Measurements from ENCODE around the gene PTGES2.

PTGES2 gene

DNA sequence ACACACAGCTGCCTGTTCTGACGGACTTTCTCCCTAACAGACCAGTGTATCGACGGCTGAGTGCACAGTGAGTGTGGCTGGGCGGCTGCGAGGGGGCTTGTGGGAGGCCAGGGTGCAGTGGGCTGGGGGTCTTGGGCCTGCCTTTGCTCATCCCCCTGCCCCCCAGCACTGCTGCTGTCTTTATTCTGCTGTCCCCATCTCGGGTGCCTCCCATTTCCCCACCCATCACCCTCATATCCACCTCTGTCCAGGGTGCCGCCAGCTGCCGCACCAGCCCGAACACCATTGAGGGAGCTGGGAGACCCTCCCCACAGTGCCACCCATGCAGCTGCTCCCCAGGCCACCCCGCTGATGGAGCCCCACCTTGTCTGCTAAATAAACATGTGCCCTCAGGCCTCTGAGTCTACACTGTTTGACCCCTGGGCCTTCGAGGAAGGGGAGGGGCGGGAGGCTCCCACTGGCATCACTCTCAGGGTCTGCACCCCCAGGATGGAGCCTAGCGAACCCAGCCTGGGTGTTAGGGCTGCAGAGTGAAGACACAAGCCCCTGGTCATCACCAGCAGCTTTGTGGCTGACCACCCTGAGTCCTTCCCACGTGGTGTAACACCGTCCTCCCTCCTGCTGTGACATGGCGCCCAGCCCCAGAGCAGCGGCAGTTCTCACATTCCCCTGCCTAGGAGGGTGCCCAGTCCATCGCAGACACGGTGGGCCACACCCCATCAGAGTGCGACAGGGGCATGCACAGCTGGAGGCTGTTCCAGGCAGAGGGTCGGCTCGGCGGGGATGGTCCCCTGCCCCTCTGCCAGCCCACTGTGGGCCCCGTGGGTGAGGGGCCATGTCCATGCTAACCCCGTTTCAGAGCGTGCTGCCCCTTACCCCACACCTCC is 25.8 kb upstream of the PTGES2 start:
- DNase-seq, result no peak

- no peak for DNase-seq
These were observed 24.9 kb upstream of the PTGES2 start for GRCh38 chr9:128152133-128153059.

DNA sequence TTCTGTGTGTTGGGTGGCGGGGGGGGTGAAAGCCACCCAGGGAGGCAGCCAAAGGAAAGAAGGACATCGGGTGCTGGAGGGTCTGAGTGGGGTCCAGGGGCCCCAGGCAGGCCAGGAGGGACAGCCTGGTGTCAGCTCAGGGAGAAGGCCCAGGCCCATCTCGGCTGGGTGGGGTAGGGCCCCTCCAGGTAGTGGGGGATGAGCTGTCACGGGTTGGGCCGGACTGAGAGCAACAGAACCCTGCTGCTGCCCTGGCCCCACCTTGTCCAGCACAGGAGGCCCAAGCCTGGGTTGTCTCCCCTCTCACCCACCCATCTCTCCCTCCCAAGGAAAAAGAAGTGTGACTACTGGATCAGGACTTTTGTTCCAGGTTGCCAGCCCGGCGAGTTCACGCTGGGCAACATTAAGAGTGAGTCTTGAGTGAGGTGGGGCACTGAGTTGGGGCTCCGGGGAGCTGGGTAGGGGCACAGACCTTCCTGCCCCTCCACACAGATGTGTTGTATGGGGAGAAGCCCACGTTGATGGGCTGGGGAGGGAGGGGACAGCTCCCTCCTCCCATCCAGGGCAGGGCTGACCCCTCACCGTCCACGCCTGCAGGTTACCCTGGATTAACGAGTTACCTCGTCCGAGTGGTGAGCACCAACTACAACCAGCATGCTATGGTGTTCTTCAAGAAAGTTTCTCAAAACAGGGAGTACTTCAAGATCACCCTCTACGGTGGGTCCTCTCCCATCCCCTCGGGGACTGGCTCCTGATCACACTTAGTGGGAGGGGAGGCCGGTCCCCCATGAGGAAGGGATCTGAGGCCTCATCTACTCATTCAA is 24.0 kb upstream of the PTGES2 start:
- no peak for DNase-seq

DNA sequence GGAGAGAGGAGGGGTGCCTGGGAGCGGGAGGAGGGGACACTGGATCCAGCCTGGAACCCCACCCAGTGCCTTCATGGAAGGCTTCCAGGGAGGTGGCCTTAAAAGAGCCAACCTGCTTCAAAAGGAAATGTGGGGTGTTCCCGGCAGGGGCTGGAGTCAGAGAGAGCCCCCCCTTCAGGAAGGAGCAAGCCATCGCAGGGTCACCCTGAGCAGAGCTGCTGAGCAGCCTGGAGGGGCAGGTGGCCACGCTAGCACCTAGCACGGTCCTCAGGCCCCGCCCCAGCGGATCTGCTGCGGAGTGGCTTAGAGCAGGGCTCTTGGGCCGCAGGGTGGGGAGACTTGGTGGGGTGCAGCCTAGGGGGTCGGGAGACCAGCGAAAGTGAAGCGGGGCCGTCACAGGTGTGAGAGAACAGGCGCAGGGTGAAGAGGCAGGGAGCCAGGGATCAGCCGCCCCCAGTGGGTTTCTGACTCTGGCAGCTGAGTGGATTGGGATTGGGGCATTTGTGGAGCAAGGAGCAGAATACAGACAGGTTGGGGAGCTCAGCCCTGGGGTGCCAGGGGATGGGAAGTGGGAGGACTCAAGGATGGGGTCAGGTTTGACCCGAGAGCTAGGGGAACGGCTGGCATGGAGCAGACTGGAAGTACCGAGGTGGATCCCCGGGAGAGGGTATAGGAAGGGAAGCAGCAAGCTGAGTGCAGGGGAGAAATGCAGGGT is 23.2 kb upstream of the PTGES2 start:
- DNase-seq, result no peak

GRCh38 chr9:128149951-128150593 is 22.5 kb upstream of the PTGES2 start:
- DNase-seq, result no peak

DNA sequence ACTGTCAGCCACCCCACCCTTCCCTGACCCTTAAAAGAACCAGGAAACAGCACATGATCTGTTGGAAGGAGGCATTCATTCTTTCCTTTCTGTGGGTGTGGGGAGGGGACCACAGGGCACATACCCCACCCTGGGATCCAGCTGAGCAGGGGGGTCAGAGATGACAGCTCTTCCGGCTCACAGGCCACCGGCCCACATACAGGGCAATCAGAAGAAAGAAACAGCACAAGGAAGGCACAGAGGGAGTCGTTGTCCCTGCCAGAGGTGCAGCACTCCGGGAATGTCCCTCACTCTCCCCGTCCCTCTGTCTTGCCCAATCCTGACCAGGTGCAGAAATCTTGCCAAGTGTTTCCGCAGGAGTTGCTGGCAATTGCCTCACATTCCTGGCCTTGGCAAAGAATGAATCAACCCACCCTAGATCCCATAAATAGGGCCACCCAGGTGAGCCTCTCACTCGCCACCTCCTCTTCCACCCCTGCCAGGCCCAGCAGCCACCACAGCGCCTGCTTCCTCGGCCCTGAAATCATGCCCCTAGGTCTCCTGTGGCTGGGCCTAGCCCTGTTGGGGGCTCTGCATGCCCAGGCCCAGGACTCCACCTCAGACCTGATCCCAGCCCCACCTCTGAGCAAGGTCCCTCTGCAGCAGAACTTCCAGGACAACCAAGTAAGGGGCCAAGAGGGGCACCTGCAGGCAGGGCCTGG is 21.6 kb upstream of the PTGES2 start, which contains the start of gene LCN2:
Gene LCN2, plus strand, starts transcription at position 453 of the 701 bp plus-strand sequence. Its CDS starts 73 bp downstream, at position 526.
- no peak for DNase-seq

GRCh38 chr9:128148509-128149000 is 21.0 kb upstream of the PTGES2 start:
- no peak for DNase-seq

DNA sequence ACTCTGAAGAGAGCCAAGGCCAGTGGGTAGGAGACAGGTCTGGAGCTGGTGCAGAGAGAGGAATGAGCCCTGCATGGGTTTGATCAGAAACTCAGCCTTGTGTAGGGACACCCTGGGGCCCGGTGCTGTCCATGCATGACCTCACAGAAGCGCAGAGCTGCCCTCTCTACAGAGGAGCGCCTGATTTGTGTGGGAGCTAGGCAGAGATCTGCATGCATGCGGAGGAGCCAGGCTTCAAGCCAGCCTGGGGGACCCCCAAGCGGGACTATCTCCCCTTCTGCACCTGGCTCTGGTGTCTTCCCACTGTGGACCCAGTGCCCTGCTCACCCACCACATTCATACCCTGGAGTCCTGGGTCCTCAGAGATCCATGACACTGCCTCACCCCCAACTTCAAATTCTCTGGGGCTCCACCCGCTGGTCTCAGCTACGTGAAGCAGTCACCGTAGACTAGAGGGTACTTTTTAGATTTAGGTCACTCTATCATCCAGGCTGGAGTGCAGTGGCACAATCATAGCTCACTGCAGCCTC is 19.1 kb upstream of the PTGES2 start:
- DNase-seq, result no peak

GRCh38 chr9:128145951-128146351 is 18.4 kb upstream of the PTGES2 start:
- DNase-seq, result no peak

DNA sequence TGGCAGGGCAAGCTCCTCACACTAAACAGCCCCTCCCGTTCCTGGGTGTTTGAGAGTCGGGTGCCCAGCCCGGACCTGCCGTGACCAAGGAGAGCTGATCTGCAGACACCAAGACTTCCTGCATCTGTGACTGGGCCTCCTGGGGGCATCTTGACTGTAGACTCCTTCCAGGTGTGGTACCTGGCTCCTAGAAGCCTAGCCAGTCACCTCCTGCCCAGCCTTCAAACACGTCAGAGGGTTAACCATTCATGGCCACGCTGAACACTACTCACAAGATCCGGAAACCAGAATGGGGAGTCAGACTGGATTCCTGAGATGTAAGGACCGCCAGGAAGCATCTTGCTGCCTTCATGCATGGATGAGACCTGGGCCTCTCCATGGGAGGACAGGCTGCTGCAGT is 18.0 kb upstream of the PTGES2 start:
- no peak for DNase-seq

DNA sequence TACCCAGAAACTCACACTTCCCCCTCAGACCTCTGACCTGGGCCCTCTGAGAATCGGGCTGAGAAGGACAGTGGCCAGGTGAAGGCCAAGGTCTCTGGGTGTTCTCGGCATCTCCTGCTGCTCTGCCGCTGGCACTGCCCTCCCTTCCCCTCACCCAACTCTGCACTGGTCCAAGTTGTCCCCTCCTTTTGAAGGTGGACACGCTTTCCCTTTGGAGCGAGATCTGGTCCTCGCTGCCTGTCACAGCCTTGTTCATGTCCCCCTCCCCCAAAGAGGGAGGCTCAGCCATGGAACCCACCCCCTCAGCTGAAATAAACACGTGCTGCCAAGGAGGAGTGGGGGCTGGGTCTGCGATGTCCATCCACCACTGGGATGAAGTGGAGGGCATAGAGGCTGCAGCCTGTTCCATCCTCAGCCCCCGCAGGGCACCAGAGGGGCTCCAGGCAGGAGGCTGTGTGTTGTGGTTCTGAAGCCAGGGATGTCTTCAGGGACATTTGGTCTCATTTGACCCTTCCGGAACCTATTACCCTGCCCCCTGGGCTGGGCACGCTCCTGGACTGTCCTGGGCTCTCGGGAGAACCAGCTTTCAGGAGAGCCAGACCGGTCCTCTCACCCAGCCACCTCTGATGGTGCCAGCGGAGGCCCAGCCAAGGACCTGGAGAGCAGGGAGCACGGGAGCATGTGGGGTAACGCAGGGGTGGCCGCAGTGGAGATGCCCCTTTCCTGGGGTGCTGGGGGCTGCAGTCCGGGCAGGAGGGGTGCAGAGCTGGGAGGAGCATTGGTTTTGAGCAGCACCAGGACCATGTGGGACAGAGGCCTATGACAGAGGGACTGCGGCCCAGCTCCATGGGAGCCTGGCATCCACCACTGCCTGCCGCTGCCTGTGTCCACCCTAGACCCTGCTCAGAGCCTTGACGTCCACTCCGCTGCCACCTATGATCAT is 17.0 kb upstream of the PTGES2 start:
- no peak for DNase-seq

- DNase-seq, result no peak
These were observed 16.2 kb upstream of the PTGES2 start for GRCh38 chr9:128143525-128144238.

DNA sequence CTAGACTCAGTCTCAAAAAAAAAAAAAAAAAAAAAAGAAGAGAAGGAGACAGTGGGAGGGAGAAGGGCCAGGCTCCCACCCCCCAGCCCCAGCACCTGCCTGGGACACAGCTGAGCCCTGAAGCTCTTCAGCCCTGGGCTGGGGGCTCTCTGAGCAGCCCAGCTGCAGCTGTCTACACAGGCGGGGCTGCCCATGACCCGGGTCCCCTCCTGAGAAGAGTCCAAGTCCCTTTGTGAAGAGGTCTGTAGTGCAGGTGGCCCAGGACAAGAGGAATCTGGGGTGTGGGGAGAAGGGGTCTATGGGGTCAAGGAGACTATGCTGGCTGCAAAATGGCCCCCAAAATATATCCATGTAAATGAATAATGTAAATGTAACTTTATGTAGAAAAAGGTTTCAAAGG is 15.1 kb upstream of the PTGES2 start:
- DNase-seq, result no peak

DNA sequence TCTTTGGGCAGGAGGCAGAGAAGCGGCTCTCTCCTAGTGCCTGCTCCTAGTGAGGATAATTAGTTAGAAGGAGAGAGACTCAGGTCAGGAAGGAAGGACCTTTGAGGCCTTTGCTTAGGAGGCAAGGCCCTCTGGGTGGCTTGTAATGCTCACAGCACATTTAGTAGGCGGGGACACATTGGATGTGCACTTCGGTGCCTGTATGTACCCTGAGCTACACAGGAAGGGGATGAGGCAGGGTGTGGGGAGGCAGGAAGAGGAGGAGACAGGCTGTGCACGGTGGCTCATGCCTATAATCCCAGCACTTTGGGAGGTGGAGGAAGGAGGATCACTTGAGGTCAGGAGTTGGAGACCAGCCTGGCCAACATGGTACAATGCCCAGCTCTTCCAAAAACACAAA is 14.5 kb upstream of the PTGES2 start:
- DNase-seq, result no peak

DNA sequence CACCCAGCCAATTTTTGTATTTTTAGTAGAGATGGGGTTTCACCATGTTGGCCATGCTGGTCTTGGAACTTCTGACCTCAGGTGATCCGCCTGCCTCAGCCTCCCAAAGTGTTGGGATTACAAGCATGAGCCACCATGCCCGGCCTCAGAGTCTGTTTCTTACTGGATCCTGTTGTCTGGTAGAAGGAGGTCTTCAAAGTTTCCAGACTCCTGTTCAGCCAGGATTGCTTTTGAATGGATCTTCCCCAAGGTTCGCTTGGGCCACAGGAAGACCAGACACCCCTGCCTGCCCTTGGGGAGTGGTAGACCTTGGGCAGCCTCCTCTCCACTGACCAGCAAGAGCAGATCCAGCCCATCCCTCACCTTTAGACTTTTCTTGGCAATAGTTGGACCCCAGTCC is 14.1 kb upstream of the PTGES2 start:
- DNase-seq, result no peak

DNA sequence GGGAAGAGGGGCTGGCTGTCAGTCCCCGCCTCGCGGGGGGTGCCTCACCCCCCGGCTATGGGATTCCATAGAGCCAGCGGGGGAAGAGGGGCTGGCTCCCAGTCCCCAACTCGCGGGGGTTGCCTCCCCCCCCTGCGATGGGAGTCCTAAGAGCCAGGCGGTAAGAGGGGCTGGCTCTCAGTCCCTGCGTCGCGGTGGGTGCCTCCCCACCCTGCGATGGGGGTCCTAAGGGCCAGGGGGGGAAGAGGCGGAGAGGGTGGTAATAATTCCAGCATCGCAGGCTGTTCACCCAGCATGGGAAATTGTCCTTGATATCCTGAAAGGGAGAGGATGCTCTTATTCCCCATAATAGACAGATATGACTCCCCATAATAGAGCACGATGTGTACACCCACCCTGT is 12.1 kb upstream of the PTGES2 start:
- DNase-seq, result no peak

DNA sequence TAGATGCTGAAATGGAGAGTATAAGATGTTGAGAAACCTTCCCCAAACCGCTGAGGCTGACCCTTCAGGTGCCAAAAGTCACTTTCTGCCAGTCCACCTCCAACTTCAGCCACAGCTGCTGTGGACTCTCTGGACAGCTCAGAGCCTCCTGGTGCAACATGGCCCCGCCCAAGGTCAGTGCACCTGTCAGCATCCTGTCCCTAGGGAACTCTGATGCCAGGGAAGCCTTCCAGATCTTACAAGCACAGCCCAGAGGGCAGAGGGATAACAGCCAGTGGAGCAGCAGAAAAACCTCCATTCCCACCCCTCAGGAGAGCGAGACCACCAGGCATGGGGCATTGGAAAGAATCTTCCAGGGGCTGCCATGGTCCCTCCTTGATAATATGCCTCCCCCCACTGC is 10.5 kb upstream of the PTGES2 start:
- DNase-seq, result no peak
